CD4-positive, alpha-beta memory T cell (primary cell): Measurements from ENCODE around the gene BFSP2. TPM values are rescaled to one million over a fixed set of nuclear protein-coding genes. Genes with fewer than 3 reads are reported as not detected.
"Not testable (repeated sequence)": the region's sequence is repeated elsewhere in the genome, so short reads cannot be mapped to it uniquely, and the experiment has no call there.

Experiments
- CTCF ChIA-PET: fragments of 350-600 bp; sonication (Branson Sonifier 250); formaldehyde crosslinking; loops from one replicate; lab custom pipeline; 2021; ENCODE audit warnings: inconsistent platforms; ENCODE audit not compliant: partially characterized antibody; lab: Charles Lee
- POLR2A ChIA-PET: fragments of 350-600 bp; sonication (Branson Sonifier 250); formaldehyde crosslinking; loops from one replicate; lab custom pipeline; 2021; ENCODE audit not compliant: partially characterized antibody; lab: Charles Lee
- DNase-seq, 5 donors: peaks; one replicate each; pipeline versions ENCODE4 v3.0.0 to v3.0.0-alpha.2; 2020 to 2022; ENCODE audit warnings: mixed read lengths in 1 of 5
- H3K27ac ChIP-seq: one replicate; pipeline ENCODE4 v1.7.0; 2013; ENCODE audit warnings: low read depth, low read length
- H3K27me3 ChIP-seq: 2 replicates; pipeline ENCODE4 v1.7.0; 2013; ENCODE audit warnings: mild to moderate bottlenecking, low read length, moderate library complexity; ENCODE audit not compliant: insufficient read depth
- H3K36me3 ChIP-seq: 2 replicates; pipeline ENCODE4 v1.7.0; 2013; ENCODE audit warnings: mild to moderate bottlenecking, low read length, moderate library complexity; ENCODE audit not compliant: insufficient read depth
- H3K4me1 ChIP-seq: 2 replicates; pipeline ENCODE4 v1.7.0; 2013; ENCODE audit warnings: mild to moderate bottlenecking, low read length, moderate library complexity; ENCODE audit not compliant: insufficient read depth
- H3K4me3 ChIP-seq, 2 donors: one replicate each; pipeline ENCODE4 v1.7.0; 2013; ENCODE audit warnings: low read length in 2 of 2, mild to moderate bottlenecking in 1 of 2
- H3K9me3 ChIP-seq, 2 donors: one replicate each; pipeline ENCODE4 v1.7.0; 2013; ENCODE audit warnings: low read length in 2 of 2, control low read depth in 1 of 2; ENCODE audit not compliant: control insufficient read depth in 1 of 2
- H3K27ac Mint-ChIP-seq, 7 donors: one replicate each; pipeline ENCODE4 v1.8.0; 2020 to 2021; ENCODE audit warnings: mixed read lengths in 7 of 7, mild to moderate bottlenecking in 6 of 7, inconsistent platforms in 3 of 7, moderate library complexity in 3 of 7
- H3K27me3 Mint-ChIP-seq, 2 donors: one replicate each; pipeline ENCODE4 v1.8.0; 2020 to 2021; ENCODE audit warnings: mixed read lengths in 2 of 2
- H3K36me3 Mint-ChIP-seq, 2 donors: one replicate each; pipeline ENCODE4 v1.8.0; 2020 to 2021; ENCODE audit warnings: mixed read lengths in 2 of 2, inconsistent platforms in 1 of 2, mild to moderate bottlenecking in 1 of 2
- H3K4me1 Mint-ChIP-seq, 4 donors: one replicate each; pipeline ENCODE4 v1.8.0; 2020 to 2021; ENCODE audit warnings: mixed read lengths in 4 of 4, mild to moderate bottlenecking in 1 of 4
- H3K4me3 Mint-ChIP-seq, 8 donors: one replicate each; pipeline ENCODE4 v1.8.0; 2020 to 2021; ENCODE audit warnings: mixed read lengths in 8 of 8, mild to moderate bottlenecking in 7 of 8, moderate library complexity in 6 of 8, inconsistent platforms in 3 of 8
- H3K9me3 Mint-ChIP-seq, 8 donors: one replicate each; pipeline ENCODE4 v1.8.0; 2020 to 2021; ENCODE audit warnings: mixed read lengths in 8 of 8, mild to moderate bottlenecking in 5 of 8, inconsistent platforms in 3 of 8, moderate library complexity in 1 of 8
- intact Hi-C: fragments of 100-400 bp; cut with micrococcal nuclease; formaldehyde crosslinking; loops from one replicate; pipeline ENCODE4 v1.15.1; 2023
- polyA plus RNA-seq, 2 donors: library from polyadenylated mRNA; unstranded; fragments of 300-500 nt; fragmentation: Illumina TruSeq; gene quantifications; one replicate each; pipeline ENCODE4 v1.2.3, GENCODE V29; 2021
- total RNA-seq, 2 experiments: library from RNA; stranded (reverse); gene quantifications; one replicate each; pipeline ENCODE4 v1.2.3, GENCODE V29; 2021

BFSP2 gene
- total and polyA plus RNA-seq, 4 experiments from 2014 or later: 0.86 to 1.3 TPM; not detected in 2

DNA sequence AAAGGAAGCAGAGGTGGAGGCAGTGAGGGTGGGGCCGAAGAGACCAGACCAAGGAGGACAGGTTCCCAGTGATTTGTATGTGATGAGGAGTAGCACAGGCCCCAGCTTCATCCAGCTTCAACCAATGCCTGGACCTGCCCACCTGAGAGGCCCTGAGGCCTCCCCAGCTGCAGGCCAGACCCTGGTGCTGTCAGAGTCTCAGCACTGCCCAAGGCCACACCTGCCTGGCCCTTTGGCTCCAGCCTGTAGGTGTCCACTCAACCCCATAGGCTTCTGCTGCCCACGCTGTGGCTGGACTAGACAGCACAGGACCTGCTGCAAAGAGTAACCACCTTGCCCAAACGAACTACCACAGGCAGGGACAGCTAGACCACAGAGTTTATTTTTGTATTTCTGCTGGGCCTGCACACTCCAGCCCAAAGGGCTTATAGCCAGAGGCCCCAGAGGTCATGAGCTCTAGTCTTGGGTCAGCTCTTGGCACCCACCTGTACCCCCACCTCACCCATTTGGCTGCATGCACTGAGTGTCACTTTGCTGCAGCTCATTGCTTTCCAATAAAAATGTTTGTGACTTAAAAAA lies 91.7 kb downstream of the BFSP2 start:
- Mint-ChIP-seq H3K27ac (peak overlapping the region; percentile 69 to 95 (median 93)), H3K36me3 (no peaks in the 10 kb centered on the region), H3K4me3 (peak overlapping the region; percentile 32 to 81 (median 72)), H3K27me3 (no peaks in the 10 kb centered on the region), H3K4me1 (peaks cover 40 to 54% (median 48%) of the 10 kb centered on the region in 4 donors), H3K9me3 (no peaks in the 10 kb centered on the region)
- peak overlapping the region in 1 of 2 donors; percentile 14 for H3K4me3 ChIP-seq
- ChIA-PET CTCF (interaction anchor here (0.9 to 7.2 kb wide), 10 partner anchors 10 to 101 kb away, joined by 3 to 123 read pairs (median 4); partner anchors contain the start of gene CDV3), POLR2A (interaction anchor here (1.0 to 7.2 kb wide), 8 partner anchors 9 to 170 kb away, joined by 3 to 89 read pairs (median 11); partner anchors contain the start of genes CDV3 and TOPBP1)
- H3K27ac ChIP-seq: peak overlapping the region; percentile 44
- no peaks in the 10 kb centered on the region for H3K36me3 ChIP-seq
- intact Hi-C loops: no loop called here
- no peak for DNase-seq
- no peaks in the 10 kb centered on the region for H3K27me3 ChIP-seq
- H3K4me1 ChIP-seq: peaks cover 55% of the 10 kb centered on the region
- H3K9me3 ChIP-seq: no peaks in the 10 kb centered on the region

DNA sequence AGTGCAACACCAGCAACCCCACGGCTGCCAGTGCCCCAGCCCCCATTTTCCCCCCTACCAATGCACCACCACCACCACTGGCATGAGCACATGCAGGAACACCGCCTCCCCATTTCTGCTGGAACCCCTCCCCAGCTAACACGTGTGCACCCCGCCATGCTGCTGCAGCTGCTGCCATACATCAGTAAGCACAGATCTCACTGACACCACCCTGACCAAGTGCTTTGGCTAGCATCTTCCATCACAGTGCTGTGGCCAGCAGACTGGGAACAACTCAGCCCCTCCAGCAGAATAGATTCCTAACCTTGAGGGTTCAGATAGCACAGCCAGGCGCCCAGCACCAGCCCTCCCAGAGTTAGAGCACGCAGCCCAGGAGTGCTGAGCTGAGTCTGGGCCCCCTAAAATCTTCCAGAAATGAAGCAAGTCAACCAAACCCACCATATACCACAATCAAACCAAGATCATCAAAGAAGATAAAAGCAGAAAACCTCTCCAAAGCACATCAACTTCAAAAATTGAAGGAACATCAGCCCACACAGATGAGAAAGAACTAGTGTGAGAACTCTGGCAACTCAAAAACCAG lies 92.4 kb downstream of the BFSP2 start:
- Histone ChIP-seq H3K4me1 (peaks cover 55% of the 10 kb centered on the region), H3K27ac (no peak overlapping the region), H3K36me3 (no peaks in the 10 kb centered on the region), H3K4me3 (no peak overlapping the region), H3K9me3 (no peaks in the 10 kb centered on the region), H3K27me3 (no peaks in the 10 kb centered on the region)
- Mint-ChIP-seq H3K4me3 (peak overlapping the region in 6 of 8 donors; percentile 10 to 68 (median 42)), H3K36me3 (no peaks in the 10 kb centered on the region), H3K9me3 (no peaks in the 10 kb centered on the region), H3K4me1 (peaks cover 40 to 54% (median 48%) of the 10 kb centered on the region in 4 donors), H3K27ac (peak overlapping the region; percentile 43 to 94 (median 54)), H3K27me3 (no peaks in the 10 kb centered on the region)
- intact Hi-C loops: no loop called here
- DNase-seq: no peak
- ChIA-PET CTCF (interaction anchor here (0.9 to 7.2 kb wide), 7 partner anchors 10 to 101 kb away, joined by 3 to 76 read pairs (median 3); partner anchors contain the start of gene CDV3), POLR2A (interaction anchor here (1.0 to 7.2 kb wide), 5 partner anchors 8 to 86 kb away, joined by 3 to 89 read pairs (median 12); partner anchors contain the start of gene CDV3)

DNA sequence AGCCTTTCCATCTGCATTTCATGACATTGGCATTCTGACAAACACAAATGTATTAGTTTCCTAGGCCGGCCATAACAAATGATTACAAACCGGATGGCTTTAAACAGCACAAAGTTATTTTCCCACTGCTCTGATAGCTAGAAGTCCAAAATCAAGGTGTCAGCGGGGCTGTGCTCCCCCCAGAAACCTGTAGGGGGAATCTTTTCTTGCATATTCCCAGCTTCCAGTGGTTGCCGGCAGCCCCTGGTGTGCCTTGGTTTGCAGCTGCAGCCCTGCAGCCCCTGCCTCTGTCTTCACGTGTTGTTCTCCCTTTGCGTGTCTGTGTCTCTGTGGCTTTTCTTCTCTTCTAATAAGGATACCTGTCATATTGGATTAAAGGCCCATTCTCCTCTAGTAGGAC lies 94.6 kb downstream of the BFSP2 start:
- no peaks in the 10 kb centered on the region for H3K36me3 ChIP-seq
- POLR2A ChIA-PET: no interaction called here
- no peak for DNase-seq
- CTCF ChIA-PET: no interaction called here
- no peaks in the 10 kb centered on the region for H3K27me3 ChIP-seq
- intact Hi-C loops: no loop called here
- Mint-ChIP-seq H3K4me3 (no peak overlapping the region), H3K36me3 (no peaks in the 10 kb centered on the region), H3K4me1 (peaks cover 35 to 46% (median 42%) of the 10 kb centered on the region in 4 donors), H3K27ac (peak overlapping the region in 1 of 7 donors; percentile 69), H3K27me3 (no peaks in the 10 kb centered on the region), H3K9me3 (no peaks in the 10 kb centered on the region)
- no peak overlapping the region for H3K27ac ChIP-seq
- no peak overlapping the region for H3K4me3 ChIP-seq
- H3K9me3 ChIP-seq: no peaks in the 10 kb centered on the region
- peaks cover 50% of the 10 kb centered on the region for H3K4me1 ChIP-seq

DNA sequence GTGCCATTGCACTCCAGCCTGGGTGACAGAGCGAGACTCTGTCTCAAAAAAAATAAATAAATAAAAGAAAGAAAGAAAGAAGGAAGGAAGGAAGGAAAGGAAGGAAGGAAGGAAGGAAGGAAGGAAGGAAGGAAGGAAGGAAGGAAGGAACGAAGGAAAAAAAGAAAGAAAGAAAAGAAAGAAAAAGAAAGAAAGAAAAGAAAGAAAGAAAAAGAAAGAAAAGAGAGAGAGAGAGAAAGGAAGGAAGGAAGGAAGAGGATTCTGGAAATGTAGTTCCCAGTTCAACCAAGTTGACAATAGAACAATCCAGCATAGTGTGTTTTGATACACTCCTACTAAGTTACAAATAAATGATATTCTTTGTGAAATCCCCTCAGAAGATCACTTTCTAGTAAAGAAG lies 102.7 kb downstream of the BFSP2 start:
- DNase-seq, H3K27ac ChIP-seq, POLR2A ChIA-PET, H3K36me3 ChIP-seq, H3K27me3 ChIP-seq, H3K9me3 Mint-ChIP-seq, H3K27me3 Mint-ChIP-seq, H3K4me3 Mint-ChIP-seq, H3K4me3 ChIP-seq, H3K36me3 Mint-ChIP-seq, H3K9me3 ChIP-seq: not testable (repeated sequence)
- Mint-ChIP-seq H3K27ac (peak overlapping the region in 1 of 7 donors; percentile 18), H3K4me1 (peaks cover 19 to 21% (median 19%) of the 10 kb centered on the region in 4 donors)
- peaks cover 28% of the 10 kb centered on the region for H3K4me1 ChIP-seq
- intact Hi-C loops: loop anchor here (10.0 kb wide), 1 partner anchor 778 kb away; the partner anchor contains the start of gene NPHP3
- CTCF ChIA-PET: interaction anchor here (1.6 to 3.0 kb wide), 3 partner anchors 11 to 14 kb away, joined by 3 to 15 read pairs (median 9); no protein-coding TSS in a partner anchor

DNA sequence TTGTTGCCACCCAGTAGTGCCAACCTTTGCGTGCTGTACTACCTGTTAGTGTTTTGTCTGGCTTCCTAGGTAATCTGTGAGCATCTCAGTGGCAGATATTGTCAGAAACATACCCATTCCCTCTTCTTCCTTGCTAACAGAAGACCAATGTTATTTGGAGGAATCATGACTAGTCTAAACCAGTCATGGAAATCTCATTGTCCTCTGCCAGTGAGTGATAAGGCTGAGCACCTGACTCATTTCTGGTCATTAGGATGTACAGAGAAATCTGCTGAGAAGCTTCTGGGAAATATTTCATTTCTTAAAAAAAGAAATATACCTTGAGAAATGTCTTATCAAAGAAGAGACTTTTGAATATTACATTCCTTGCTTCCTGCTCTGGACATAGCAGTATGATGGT lies 103.6 kb downstream of the BFSP2 start:
- no peak overlapping the region for H3K4me3 Mint-ChIP-seq
- CTCF ChIA-PET: interaction anchor here (0.9 to 2.1 kb wide), 2 partner anchors 15 to 16 kb away, joined by 3 to 9 read pairs; no protein-coding TSS in a partner anchor

DNA sequence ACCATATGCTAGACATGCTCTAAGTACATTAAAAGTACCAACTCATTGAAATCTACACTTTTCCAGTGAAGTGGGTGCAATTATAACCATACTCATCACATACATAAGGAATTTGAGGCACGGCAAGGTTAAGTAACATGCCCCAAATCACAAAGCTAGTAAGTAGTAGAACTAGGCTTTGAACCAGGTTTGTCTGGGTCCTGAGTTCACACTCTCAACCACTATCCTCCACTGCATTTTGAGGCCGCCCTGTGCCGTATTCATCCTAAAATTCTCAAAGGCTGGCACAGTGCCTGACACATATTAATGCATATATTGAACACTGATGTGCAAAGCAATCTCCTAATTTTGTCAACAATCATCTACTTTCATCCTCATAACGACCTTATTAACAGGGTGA lies 104.9 kb downstream of the BFSP2 start:
- Mint-ChIP-seq H3K27ac (no peak overlapping the region), H3K4me1 (peaks cover 12 to 16% (median 13%) of the 10 kb centered on the region in 4 donors), H3K27me3 (no peaks in the 10 kb centered on the region), H3K4me3 (no peak overlapping the region), H3K9me3 (no peaks in the 10 kb centered on the region), H3K36me3 (no peaks in the 10 kb centered on the region)
- Histone ChIP-seq H3K27ac (no peak overlapping the region), H3K27me3 (no peaks in the 10 kb centered on the region), H3K4me3 (no peak overlapping the region), H3K9me3 (no peaks in the 10 kb centered on the region), H3K4me1 (peaks cover 17% of the 10 kb centered on the region), H3K36me3 (no peaks in the 10 kb centered on the region)
- intact Hi-C loops: loop anchor here (10.0 kb wide), 1 partner anchor 780 kb away; the partner anchor contains the start of gene NPHP3
- ChIA-PET POLR2A (interaction anchor here (3.6 to 4.4 kb wide), 2 partner anchors 14 to 69 kb away, joined by 36 to 43 read pairs; partner anchors contain the start of gene CDV3), CTCF (interaction anchor here (0.8 to 2.1 kb wide), 3 partner anchors 13 to 18 kb away, joined by 3 to 9 read pairs (median 5); no protein-coding TSS in a partner anchor)
- DNase-seq: no peak

More for the DNA sequence above, 103.6 kb downstream of the BFSP2 start:
- Histone ChIP-seq H3K27ac (no peak overlapping the region), H3K9me3 (no peaks in the 10 kb centered on the region), H3K4me3 (no peak overlapping the region), H3K36me3 (no peaks in the 10 kb centered on the region), H3K27me3 (no peaks in the 10 kb centered on the region), H3K4me1 (peaks cover 28% of the 10 kb centered on the region)
- no peaks in the 10 kb centered on the region for H3K9me3 Mint-ChIP-seq
- peaks cover 19 to 21% (median 19%) of the 10 kb centered on the region in 4 donors for H3K4me1 Mint-ChIP-seq
- no peak for DNase-seq
- peak overlapping the region in 1 of 7 donors; percentile 87 for H3K27ac Mint-ChIP-seq
- intact Hi-C loops: loop anchor here (10.0 kb wide), 1 partner anchor 779 kb away; the partner anchor contains the start of gene NPHP3
- no peaks in the 10 kb centered on the region for H3K36me3 Mint-ChIP-seq
- POLR2A ChIA-PET: interaction anchor here (1.2 kb wide), 1 partner anchor 72 kb away, joined by 3 read pairs; no protein-coding TSS in a partner anchor
- no peaks in the 10 kb centered on the region for H3K27me3 Mint-ChIP-seq
